Esophagus muscularis mucosa (tissue), 4 donors: Measurements from ENCODE around the gene RARB.

Experiments used
- EP300 ChIP-seq: sonication (generic); formaldehyde crosslinking; IDR thresholded peaks from one replicate; pipeline ENCODE4 v1.6.1; 2017; ENCODE audit warnings: antibody characterized with exemption
- POLR2A ChIP-seq: fragments of 450-650 bp; IDR thresholded peaks from one replicate; pipeline ENCODE4 v1.6.1; 2017; ENCODE audit warnings: antibody characterized with exemption, moderate library complexity, mild to moderate bottlenecking, low read depth
- POLR2AphosphoS5 ChIP-seq, 2 donors: sonication (generic); formaldehyde crosslinking; IDR thresholded peaks; one replicate each; pipeline ENCODE4 v1.6.1; 2017; ENCODE audit warnings: antibody characterized with exemption in 2 of 2
- TF ChIP-seq, protein P1 (sequence below), 3 experiments: fragments of 200-600 bp in 2 of 3; fragments of 450-650 bp in 1 of 3; sonication (generic) in 2 of 3; IDR thresholded peaks; one replicate each; pipeline ENCODE4 v1.5.1; 2017 to 2019; ENCODE audit warnings: antibody characterized with exemption in 3 of 3, mild to moderate bottlenecking in 2 of 3, moderate library complexity in 1 of 3

DNA sequence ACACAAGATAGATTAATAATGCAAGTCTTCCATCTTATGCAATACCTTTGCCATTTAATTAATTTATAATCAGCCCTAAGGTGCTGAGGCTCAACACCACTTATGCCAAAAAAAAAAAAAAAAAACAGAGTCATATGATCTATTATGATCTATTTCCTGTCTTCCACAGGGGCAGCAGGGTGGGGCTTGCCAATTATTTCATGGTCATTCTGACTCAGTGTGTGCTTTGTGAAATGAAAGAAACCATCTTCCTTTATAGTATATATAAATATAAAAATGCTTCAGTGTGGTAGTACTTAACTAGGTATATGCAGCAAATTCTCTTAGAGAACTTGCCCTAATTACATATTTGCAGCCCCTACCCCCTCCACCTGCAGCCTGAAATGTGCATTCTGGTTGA, 7.2 kb upstream of the RARB start:
- TF ChIP-seq, protein P1, sequence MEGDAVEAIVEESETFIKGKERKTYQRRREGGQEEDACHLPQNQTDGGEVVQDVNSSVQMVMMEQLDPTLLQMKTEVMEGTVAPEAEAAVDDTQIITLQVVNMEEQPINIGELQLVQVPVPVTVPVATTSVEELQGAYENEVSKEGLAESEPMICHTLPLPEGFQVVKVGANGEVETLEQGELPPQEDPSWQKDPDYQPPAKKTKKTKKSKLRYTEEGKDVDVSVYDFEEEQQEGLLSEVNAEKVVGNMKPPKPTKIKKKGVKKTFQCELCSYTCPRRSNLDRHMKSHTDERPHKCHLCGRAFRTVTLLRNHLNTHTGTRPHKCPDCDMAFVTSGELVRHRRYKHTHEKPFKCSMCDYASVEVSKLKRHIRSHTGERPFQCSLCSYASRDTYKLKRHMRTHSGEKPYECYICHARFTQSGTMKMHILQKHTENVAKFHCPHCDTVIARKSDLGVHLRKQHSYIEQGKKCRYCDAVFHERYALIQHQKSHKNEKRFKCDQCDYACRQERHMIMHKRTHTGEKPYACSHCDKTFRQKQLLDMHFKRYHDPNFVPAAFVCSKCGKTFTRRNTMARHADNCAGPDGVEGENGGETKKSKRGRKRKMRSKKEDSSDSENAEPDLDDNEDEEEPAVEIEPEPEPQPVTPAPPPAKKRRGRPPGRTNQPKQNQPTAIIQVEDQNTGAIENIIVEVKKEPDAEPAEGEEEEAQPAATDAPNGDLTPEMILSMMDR (IDR thresholded peaks at IDR 0.05) = no peak
- TF ChIP-seq EP300 (no peak), POLR2AphosphoS5 (IDR thresholded peaks at IDR 0.05) (no peak), POLR2A (no peak)
